ENCODE measurements around the gene BMAL1. TPM values are rescaled to one million over a fixed set of nuclear protein-coding genes. Genes with fewer than 3 reads are reported as not detected.
"Not testable (repeated sequence)": the region's sequence is repeated elsewhere in the genome, so short reads cannot be mapped to it uniquely, and the experiment has no call there.

Gene BMAL1
- total RNA-seq, 2 donors from 2014 or later = 20.1 to 62.3 TPM

DNA sequence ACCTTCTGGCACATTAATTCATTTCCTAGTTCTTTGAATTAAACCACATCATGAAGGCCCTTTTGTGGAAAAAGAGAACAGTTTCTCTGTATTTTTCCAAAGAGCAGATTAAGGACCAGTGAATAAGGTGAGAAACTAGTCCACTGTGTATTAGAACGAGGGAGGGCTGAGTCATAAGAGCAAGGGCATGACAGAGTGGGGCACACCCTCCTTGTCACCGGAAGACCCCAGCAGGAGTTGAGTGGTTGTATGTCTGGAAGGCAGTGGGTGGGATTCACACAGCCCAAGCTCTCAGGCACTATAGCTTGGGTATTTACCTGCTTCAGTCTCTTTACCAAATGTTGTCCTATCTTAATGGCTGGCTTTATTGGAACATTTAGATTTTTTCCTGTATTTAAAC, 86.8 kb downstream of the BMAL1 start:
- H3K27ac Mint-ChIP-seq = peak overlapping the region in 1 of 2 donors; percentile 12
- no peaks in the 10 kb centered on the region for H3K9me3 Mint-ChIP-seq
- ATAC-seq (no peak), DNase-seq (ENCODE audit: low spot score in 2 of 2) (no peak)
- H3K36me3 Mint-ChIP-seq = no peaks in the 10 kb centered on the region

DNA sequence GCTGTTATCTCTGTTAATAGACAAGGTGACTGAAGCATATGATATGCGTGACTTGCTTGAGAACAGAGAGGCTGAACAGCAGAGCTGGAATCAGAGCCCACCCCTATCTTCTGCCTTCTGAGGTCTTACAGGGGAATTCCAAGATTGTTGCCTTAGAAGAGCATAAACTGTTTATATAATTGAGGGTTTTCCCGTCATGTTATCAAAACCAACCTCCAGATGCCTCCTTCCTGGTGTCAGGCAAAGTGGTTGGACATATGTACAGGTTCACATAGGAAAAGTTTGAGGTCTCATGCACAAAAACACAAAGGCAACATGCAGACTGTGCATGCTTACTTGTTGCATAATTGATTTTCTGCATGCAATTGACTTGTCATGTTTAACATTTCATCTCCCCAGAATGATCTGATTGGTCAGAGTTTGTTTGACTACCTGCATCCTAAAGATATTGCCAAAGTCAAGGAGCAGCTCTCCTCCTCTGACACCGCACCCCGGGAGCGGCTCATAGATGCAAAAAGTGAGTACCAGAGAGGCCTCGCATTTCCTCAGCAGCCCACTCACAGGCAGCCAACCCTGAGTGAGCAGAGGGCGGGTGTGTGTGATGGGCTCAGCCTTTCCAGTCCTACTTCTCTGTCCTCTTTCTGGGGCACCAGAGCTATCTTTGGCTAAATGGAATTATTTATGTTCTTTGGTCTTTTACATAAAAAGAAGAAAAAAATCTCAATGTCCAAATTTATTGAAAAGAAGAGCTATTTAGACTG, 88.9 kb downstream of the BMAL1 start:
- no peak overlapping the region for H3K27ac Mint-ChIP-seq
- no peak for ATAC-seq
- DNase-seq (ENCODE audit: low spot score in 2 of 2) = no peak
- no peaks in the 10 kb centered on the region for H3K36me3 Mint-ChIP-seq
- H3K9me3 Mint-ChIP-seq = no peaks in the 10 kb centered on the region

DNA sequence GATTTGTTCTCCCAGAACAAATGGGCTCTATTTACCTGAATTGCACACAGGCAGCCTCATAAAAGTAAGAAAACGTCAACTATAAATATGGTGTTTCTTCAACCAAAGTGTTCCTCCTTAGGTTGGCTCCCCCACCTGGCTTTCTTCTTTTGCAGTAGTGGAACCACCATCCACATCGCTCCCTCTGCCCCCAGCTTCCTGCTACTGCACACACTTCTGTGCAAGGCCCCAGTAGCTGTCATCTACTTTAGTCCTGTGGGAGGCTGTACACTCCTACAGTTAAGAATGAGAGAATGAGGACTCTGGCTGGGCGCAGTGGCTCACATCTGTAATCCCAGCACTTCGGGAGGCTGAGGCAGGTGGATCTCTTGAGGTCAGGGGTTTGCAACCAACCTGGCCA, 89.5 kb downstream of the BMAL1 start:
- Mint-ChIP-seq H3K27ac (no peak overlapping the region), H3K36me3 (no peaks in the 10 kb centered on the region), H3K9me3 (no peaks in the 10 kb centered on the region)
- ATAC-seq = no peak
- no peak for DNase-seq (ENCODE audit: low spot score in 2 of 2)

DNA sequence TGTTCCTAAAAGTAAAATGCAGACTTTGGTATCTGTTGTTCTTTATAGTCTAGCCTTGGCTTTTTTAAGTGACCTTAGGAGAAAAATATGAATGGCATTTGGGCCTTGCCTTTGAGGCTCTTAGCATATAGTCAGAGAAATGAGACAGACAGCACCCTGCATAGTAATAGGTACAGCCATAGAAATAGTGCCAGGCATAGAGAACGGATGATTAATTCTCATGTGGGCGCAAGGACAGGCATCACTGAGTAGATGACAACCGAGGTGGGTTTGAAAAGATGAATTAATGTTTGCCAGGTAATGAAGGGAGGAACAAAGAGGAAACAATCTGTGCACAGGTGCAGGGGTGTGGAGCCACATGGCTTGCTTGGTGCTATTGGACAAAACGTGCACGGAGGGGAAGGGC, 90.5 kb downstream of the BMAL1 start:
- no peak for ATAC-seq

DNA sequence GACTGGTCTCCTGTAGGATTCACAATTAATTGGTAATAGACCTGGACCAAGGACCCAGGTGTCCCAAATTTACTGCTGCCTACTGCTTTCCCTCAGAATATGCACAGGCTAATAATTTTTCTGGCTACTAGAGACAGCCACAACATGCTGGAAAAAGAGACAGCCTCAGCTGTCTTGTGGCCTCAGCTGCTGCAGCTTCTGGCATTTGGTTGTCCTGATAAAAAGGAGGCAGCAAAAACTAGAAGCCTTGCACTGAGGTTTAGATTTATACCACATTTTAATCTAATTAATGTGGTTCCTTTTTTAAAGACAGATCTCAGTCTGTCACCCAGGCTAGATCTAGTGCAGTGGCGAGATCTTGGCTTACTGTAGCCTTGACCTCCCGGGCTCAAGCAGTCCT, 95.6 kb downstream of the BMAL1 start:
- no peak for ATAC-seq
- Mint-ChIP-seq H3K27ac (no peak overlapping the region), H3K9me3 (no peaks in the 10 kb centered on the region), H3K36me3 (no peaks in the 10 kb centered on the region)
- DNase-seq (ENCODE audit: low spot score in 2 of 2) = no peak

More for the DNA sequence above, 90.5 kb downstream of the BMAL1 start:
- no peaks in the 10 kb centered on the region for H3K9me3 Mint-ChIP-seq
- peak overlapping the region in 1 of 2 donors; percentile 69 for H3K27ac Mint-ChIP-seq
- no peaks in the 10 kb centered on the region for H3K36me3 Mint-ChIP-seq
- DNase-seq (ENCODE audit: low spot score in 2 of 2) = no peak

DNA sequence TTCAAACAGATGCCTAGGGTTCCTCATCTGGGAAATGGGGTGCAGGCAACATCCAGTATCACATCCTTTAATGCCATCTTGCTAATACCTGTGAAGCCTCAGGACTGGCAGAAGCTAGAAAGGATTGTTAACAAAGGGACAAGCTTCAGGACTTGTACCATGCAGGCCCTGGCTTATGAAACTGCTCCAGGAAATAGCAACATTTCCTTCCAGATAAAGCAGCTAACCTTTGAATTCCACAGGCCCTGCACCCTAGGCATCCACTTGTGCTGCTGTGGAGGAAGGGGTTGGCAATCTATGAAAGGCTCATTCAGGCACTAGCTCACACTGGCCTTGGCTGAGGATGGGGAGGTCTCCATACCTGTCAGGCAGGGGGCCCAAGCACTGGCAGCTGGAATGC, 98.2 kb downstream of the BMAL1 start:
- Mint-ChIP-seq H3K36me3 (peaks cover 0 to 6% of the 10 kb centered on the region in 2 donors), H3K9me3 (no peaks in the 10 kb centered on the region), H3K27ac (no peak overlapping the region)
- ATAC-seq = no peak
- DNase-seq (ENCODE audit: low spot score in 2 of 2) = no peak

DNA sequence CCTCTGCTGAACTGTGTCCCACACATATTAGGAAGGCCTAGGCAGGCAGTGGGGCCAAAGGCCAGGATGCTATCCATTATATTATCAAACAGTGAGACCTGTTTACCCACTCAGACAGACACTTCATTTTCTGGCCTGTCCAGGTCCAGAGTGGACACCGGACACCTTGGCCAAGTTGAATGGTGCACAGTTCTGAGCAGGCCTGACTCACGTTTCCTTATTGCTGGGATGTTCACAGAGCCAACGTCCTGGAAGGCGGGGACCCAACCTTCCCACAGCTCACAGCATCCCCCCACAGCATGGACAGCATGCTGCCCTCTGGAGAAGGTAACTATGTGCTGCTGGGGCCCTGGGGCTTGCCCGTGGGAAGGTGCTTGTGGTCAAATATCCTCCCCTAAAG, 98.8 kb downstream of the BMAL1 start:
- no peak for DNase-seq (ENCODE audit: low spot score in 2 of 2)
- peaks cover 0 to 6% of the 10 kb centered on the region in 2 donors for H3K36me3 Mint-ChIP-seq
- peak in 1 of 2 donors; percentile 14 for ATAC-seq
- no peaks in the 10 kb centered on the region for H3K9me3 Mint-ChIP-seq
- peak overlapping the region in 1 of 2 donors; percentile 23 for H3K27ac Mint-ChIP-seq

DNA sequence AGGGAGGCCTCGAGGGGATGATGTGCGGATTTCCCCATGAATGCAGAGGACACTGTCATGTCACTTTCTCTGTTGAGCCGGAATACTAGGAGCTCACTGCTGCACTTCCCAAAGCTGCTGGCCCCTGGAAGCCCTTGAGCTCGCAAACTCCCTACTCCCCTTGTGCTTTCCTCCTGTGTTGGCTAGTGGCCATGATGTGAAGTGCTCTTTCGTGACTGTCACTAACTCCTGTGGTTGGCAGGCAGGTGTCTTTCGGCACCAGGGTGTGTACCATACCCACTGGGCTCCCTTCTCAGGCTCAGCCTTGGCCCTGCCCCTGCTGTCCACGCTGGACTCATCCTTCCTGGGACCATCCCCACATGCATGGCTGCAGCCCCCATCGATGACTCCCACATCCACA, 99.2 kb downstream of the BMAL1 start:
- Mint-ChIP-seq H3K9me3 (no peaks in the 10 kb centered on the region), H3K36me3 (peaks cover 0 to 6% of the 10 kb centered on the region in 2 donors), H3K27ac (peak overlapping the region; percentile 23 to 38)
- no peak for DNase-seq (ENCODE audit: low spot score in 2 of 2)
- peak in 1 of 2 donors; percentile 14 for ATAC-seq

DNA sequence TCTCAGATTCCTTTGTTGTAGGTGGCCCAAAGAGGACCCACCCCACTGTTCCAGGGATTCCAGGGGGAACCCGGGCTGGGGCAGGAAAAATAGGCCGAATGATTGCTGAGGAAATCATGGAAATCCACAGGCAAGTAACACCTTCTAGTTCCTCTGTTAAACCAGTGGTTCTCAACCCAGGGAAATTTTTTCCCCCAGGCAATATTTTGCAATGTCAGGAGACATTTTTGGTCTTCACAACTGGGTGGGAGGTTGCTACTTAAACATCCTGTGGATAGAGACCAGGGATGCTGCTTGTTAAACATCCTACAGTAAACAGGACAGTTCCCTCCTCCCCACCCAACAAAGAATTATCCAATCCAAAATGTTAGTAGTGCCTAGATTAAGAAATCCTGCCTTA, 100.7 kb downstream of the BMAL1 start:
- Mint-ChIP-seq H3K36me3 (peaks cover 0 to 6% of the 10 kb centered on the region in 2 donors), H3K27ac (peak overlapping the region in 1 of 2 donors; percentile 24), H3K9me3 (no peaks in the 10 kb centered on the region)
- DNase-seq (ENCODE audit: low spot score in 2 of 2) (no peak), ATAC-seq (no peak)

DNA sequence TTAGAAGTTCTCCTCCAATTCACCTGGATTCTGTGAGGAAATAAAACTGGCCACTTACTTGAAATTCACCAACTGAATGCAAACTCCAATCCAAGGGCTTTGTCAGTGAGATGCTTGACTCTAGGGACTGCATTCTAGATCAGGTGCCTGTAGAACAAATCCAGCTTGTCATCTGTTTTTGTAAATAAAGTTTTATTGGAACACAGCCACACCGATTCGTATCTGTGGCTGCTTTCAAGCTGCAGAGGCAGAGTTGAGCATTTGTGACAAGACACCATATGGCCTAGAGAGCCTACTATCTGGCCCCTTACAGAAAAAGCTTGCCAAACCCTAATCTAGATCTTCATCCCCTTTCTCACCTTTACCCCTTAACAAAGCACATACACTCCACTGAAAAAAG, 103.1 kb downstream of the BMAL1 start:
- no peak for ATAC-seq
- H3K36me3 Mint-ChIP-seq = peaks cover 0 to 6% of the 10 kb centered on the region in 2 donors

DNA sequence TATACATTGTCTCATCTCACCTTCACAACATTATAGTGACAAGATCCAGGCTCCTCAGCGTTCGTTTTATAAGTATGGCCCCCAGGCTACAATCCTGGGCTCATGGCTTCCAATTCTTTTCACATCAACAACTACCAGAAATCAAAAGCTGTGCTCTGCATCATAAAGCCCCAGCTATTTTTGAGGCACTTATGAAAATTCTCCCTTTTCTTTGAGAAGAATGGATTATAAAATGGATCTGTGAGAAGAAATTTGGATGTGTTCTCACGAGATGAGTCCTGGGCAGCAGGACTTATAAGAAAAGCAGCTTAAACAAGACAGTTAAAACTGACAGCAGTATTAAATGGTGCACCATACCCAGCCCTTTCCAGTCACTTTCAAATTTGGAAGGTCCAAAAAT, 105.2 kb downstream of the BMAL1 start:
- H3K27ac Mint-ChIP-seq = peak overlapping the region in 1 of 2 donors; percentile 20
- no peak for ATAC-seq

More for the DNA sequence above, 103.1 kb downstream of the BMAL1 start:
- no peak overlapping the region for H3K27ac Mint-ChIP-seq
- no peak for DNase-seq (ENCODE audit: low spot score in 2 of 2)
- no peaks in the 10 kb centered on the region for H3K9me3 Mint-ChIP-seq

DNA sequence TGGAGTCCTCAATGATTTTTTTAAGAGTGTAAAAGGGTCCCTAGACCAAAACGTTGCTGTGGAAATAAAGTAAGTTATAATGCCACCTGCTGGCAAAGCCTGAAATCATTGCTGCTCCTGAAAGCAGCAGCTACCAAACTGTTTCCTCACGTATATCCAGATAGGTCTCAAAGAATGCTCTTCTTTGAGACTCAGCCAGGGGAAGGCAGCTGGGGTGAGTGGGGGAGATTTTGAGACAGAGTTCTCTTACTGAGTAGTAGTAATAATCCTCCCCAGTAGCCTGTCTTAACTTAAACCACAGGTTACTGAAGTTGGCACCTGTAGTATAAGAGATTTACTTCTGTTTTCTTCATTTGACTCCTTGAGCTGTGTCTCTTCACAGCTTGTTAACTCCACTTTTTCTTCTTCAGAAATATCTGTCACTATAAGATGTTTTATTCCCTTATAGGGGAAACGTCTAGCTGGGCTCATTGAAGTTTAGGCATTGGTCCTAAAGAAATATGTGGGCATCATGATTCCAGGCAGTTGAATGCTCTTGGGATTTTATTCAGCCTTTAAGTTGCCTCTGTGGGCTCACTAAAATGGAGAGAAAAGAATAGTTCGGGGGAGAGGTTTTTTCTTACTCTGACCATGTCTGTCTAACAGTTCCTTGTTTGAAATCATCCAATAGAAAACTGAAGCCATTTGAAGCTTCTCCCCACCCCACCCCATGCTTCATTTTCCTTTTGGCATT, 107.5 kb downstream of the BMAL1 start:
- peak; percentile 20 to 24 for ATAC-seq
- no peaks in the 10 kb centered on the region for H3K36me3 Mint-ChIP-seq
- H3K27ac Mint-ChIP-seq = no peak overlapping the region

More for the DNA sequence above, 105.2 kb downstream of the BMAL1 start:
- peaks cover 0 to 6% of the 10 kb centered on the region in 2 donors for H3K36me3 Mint-ChIP-seq
- no peaks in the 10 kb centered on the region for H3K9me3 Mint-ChIP-seq
- no peak for DNase-seq (ENCODE audit: low spot score in 2 of 2)

DNA sequence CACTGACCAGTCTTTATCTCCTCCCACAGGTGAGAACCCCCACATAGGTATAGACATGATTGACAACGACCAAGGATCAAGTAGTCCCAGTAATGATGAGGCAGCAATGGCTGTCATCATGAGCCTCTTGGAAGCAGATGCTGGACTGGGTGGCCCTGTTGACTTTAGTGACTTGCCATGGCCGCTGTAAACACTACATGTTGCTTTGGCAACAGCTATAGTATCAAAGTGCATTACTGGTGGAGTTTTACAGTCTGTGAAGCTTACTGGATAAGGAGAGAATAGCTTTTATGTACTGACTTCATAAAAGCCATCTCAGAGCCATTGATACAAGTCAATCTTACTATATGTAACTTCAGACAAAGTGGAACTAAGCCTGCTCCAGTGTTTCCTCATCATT, 109.0 kb downstream of the BMAL1 start:
- H3K27ac Mint-ChIP-seq = no peak overlapping the region
- no peaks in the 10 kb centered on the region for H3K36me3 Mint-ChIP-seq
- DNase-seq (ENCODE audit: low spot score in 2 of 2) (no peak), ATAC-seq (no peak)
- H3K9me3 Mint-ChIP-seq = no peaks in the 10 kb centered on the region

More for the DNA sequence above, 107.5 kb downstream of the BMAL1 start:
- no peaks in the 10 kb centered on the region for H3K9me3 Mint-ChIP-seq
- DNase-seq (ENCODE audit: low spot score in 2 of 2) = peak in 1 of 2 donors; percentile 21

DNA sequence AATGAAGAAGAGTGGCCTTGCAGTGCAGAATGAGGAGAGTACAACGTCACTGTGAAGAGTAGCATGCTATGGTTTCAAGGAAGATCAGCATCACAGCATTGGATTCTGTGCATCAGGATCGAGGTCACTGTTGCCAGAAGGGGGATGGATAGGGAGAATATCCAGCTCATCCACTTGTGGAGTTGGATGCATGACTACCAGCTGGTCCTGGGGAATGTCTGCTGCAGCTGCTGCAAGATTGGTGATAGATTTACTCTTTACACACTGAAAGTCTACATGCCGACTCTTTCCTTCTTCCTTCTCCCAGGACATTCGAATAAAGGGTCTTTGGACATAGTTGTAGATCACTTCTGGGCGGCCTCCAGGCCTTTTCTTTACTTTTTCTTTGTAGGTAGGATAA, 111.2 kb downstream of the BMAL1 start:
- Mint-ChIP-seq H3K27ac (peak overlapping the region in 1 of 2 donors; percentile 11), H3K9me3 (no peaks in the 10 kb centered on the region), H3K36me3 (no peaks in the 10 kb centered on the region)
- ATAC-seq = no peak
- DNase-seq (ENCODE audit: low spot score in 2 of 2) = no peak

DNA sequence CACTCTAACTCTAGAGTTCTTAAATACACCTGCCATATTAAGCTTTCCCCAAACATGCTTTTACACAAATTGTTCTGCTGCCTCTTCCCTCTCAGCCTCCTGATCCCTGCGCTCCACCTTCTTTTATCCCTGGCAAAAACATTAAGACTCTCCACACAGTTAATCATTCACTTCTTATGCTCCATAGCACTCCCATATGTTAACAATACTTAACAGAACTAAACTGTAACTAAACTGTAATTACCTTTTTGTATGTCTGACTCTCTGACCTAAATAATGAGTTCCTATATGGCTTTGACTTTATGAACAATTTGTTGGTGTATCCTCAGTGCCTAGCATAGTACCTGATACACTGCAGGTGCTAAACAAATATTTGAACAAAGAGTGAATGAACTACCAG, 113.6 kb downstream of the BMAL1 start:
- H3K27ac Mint-ChIP-seq = no peak overlapping the region
- DNase-seq (ENCODE audit: low spot score in 2 of 2) (no peak), ATAC-seq (no peak)
- H3K9me3 Mint-ChIP-seq = peaks cover 0 to under 1% of the 10 kb centered on the region in 2 donors
- H3K36me3 Mint-ChIP-seq = no peaks in the 10 kb centered on the region

DNA sequence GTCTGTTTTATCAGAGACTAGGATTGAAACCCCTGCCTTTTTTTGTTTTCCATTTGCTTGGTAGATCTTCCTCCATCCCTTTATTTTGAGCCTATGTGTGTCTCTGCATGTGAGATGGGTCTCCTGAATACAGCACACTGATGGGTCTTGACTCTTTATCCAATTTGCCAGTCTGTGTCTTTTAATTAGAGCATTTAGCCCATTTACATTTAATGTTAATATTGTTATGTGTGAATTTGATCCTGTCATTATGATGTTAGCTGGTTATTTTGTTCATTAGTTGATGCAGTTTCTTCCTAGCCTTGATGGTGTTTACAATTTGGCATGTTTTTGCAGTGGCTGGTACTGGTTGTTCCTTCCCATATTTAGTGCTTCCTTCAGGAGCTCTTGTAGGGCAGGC, 120.7 kb downstream of the BMAL1 start:
- H3K9me3 Mint-ChIP-seq = peaks cover 6 to 17% of the 10 kb centered on the region in 2 donors
- peaks cover 19 to 23% of the 10 kb centered on the region in 2 donors for H3K36me3 Mint-ChIP-seq
- ATAC-seq; H3K27ac Mint-ChIP-seq; DNase-seq (ENCODE audit: low spot score in 2 of 2): not testable (repeated sequence)

DNA sequence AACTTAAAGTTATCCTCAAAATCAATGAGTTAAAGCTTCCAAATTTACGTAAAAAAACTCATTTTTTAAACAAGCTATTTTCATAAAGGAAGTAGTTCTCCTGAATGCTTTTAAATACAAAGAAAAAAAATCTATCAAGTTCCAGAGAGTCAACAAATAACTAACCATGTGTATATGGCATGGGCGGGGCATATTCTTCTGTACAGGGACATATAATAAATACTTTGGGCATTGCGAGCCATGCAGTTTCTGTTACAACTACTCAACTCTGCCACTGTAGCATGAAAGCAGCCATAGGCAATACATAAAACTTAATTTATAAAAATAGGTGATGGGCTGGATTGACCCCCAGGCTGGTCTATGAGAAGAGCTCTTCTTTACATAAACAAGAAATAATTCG, 127.6 kb downstream of the BMAL1 start:
- no peak for DNase-seq (ENCODE audit: low spot score in 2 of 2)
- Mint-ChIP-seq H3K9me3 (no peaks in the 10 kb centered on the region), H3K27ac (no peak overlapping the region), H3K36me3 (peaks cover 15 to 19% of the 10 kb centered on the region in 2 donors)
- no peak for ATAC-seq

All from activated naive CD4-positive, alpha-beta T cell treated with anti-CD3 and anti-CD28 coated beads, Interleukin-2, amount 50 U/mL, for 72 hours (primary cell).